AG04450 (cell line): ENCODE data around the gene KRTAP4-7. TPM values are rescaled to one million over a fixed set of nuclear protein-coding genes. Genes with fewer than 3 reads are reported as not detected.

ENCODE experiments used
- CTCF ChIA-PET: fragments of 300-600, 350-600 bp; formaldehyde crosslinking; extraction: SDS; loops from one replicate; lab custom pipeline; 2022; ENCODE audit warnings: antibody characterized with exemption, inconsistent platforms; lab: Charles Lee
- POLR2A ChIA-PET: fragments of 350-600 bp; formaldehyde crosslinking; extraction: SDS; loops from one replicate; lab custom pipeline; 2021; ENCODE audit warnings: antibody characterized with exemption, inconsistent platforms; lab: Yijun Ruan, JAX
- DNase-seq: peaks from one replicate; pipeline ENCODE4 v3.0.0-alpha.2; 2011; ENCODE audit warnings: low read depth, low spot score
- H3K27ac ChIP-seq: one replicate; pipeline ENCODE4 v1.5.1; 2012; ENCODE audit warnings: low read depth, low read length, control low read depth
- H3K27me3 ChIP-seq: one replicate; pipeline ENCODE4 v1.6.0; 2012; ENCODE audit warnings: low read length; ENCODE audit not compliant: control insufficient read depth, insufficient read depth
- H3K4me3 ChIP-seq: 2 replicates; pipeline ENCODE4 v1.5.1; 2011; ENCODE audit warnings: mild to moderate bottlenecking, low read depth, low read length, control low read depth
- H3K9me3 ChIP-seq: 2 replicates; pipeline ENCODE4 v1.5.1; 2012; ENCODE audit warnings: low read length; ENCODE audit not compliant: control insufficient read depth, insufficient read depth
- polyA plus RNA-seq: library from polyadenylated mRNA; depleted of rRNA; stranded (reverse); fragments of >200 nt; gene quantifications from 2 replicates; pipeline ENCODE4 v1.2.3, GENCODE V29; 2011
- TF ChIP-seq, protein P1 (sequence below): IDR thresholded peaks from 2 replicates; pipeline ENCODE4 v1.5.1; 2011; ENCODE audit warnings: low read depth, low read length, control low read depth, inconsistent platforms

The KRTAP4-7 gene
- polyA plus RNA-seq, 1 experiment, result not detected

- ChIA-PET POLR2A (no interaction called here), CTCF (interaction anchor here (1.2 kb wide), 1 partner anchor 424 kb away, joined by 6 read pairs; no protein-coding TSS in a partner anchor)
- no peaks in the 10 kb centered on the region for H3K9me3 ChIP-seq
- no peak overlapping the region for H3K27ac ChIP-seq
- H3K27me3 ChIP-seq, result no peaks in the 10 kb centered on the region
- no peak for DNase-seq
- H3K4me3 ChIP-seq, result no peak overlapping the region
- TF ChIP-seq, protein P1, sequence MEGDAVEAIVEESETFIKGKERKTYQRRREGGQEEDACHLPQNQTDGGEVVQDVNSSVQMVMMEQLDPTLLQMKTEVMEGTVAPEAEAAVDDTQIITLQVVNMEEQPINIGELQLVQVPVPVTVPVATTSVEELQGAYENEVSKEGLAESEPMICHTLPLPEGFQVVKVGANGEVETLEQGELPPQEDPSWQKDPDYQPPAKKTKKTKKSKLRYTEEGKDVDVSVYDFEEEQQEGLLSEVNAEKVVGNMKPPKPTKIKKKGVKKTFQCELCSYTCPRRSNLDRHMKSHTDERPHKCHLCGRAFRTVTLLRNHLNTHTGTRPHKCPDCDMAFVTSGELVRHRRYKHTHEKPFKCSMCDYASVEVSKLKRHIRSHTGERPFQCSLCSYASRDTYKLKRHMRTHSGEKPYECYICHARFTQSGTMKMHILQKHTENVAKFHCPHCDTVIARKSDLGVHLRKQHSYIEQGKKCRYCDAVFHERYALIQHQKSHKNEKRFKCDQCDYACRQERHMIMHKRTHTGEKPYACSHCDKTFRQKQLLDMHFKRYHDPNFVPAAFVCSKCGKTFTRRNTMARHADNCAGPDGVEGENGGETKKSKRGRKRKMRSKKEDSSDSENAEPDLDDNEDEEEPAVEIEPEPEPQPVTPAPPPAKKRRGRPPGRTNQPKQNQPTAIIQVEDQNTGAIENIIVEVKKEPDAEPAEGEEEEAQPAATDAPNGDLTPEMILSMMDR, result no peak
Observed at GRCh38 chr17:41125064-41125463, 41.1 kb downstream of the KRTAP4-7 start.

DNA sequence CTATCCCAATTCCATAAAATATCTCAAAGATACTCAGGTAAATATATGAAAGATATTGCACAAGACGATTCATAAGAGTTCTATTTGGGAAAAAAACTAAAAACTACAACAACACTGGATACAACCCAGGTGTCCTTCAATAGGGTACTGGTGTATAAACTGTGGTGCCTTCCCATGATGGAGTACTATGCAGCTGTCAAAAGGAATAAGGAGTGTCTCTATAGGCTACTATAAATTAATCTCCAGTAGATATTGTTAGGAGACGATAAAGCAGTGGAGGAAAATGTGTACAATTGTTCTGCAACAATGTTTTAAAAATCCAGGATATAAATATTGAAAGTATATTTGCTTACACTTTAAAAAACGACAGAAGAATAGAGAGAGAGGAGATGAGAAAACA lies 42.5 kb downstream of the KRTAP4-7 start:
- Histone ChIP-seq H3K4me3 (no peak overlapping the region), H3K9me3 (no peaks in the 10 kb centered on the region), H3K27me3 (no peaks in the 10 kb centered on the region), H3K27ac (no peak overlapping the region)
- CTCF ChIA-PET, result interaction anchor here (0.6 kb wide), 1 partner anchor 51 kb away, joined by 3 read pairs; no protein-coding TSS in a partner anchor
- TF ChIP-seq, protein P1, result no peak
- POLR2A ChIA-PET, result no interaction called here
- DNase-seq, result no peak

- H3K4me3 ChIP-seq, result no peak overlapping the region
- H3K27me3 ChIP-seq, result no peaks in the 10 kb centered on the region
- no peak overlapping the region for H3K27ac ChIP-seq
- no peaks in the 10 kb centered on the region for H3K9me3 ChIP-seq
- TF ChIP-seq, protein P1, result no peak
- no peak for DNase-seq
- CTCF ChIA-PET, result no interaction called here
- POLR2A ChIA-PET, result no interaction called here
Observed at GRCh38 chr17:41127371-41127770, 43.4 kb downstream of the KRTAP4-7 start.

DNA sequence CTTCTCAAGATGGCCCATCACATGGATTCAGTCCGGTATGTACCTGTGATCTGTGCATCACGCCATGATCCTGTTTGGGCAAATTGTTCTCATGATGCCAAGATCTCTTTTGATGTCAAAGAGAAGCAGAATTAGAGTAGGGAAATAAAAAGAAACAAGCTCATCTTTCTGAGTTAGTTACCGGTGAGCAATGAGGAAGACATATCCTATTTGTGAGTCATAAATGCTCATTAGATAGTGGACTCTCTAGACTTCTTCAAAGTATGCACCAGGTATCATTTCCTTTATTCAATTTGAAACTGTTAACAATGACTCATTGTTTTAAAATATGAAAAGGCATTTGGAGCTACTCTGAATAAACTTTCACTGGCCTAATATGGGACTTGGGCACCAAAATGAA lies 48.0 kb downstream of the KRTAP4-7 start:
- DNase-seq, result no peak
- H3K9me3 ChIP-seq, result no peaks in the 10 kb centered on the region

More for the DNA sequence above, 48.0 kb downstream of the KRTAP4-7 start:
- Histone ChIP-seq H3K27ac (no peak overlapping the region), H3K27me3 (no peaks in the 10 kb centered on the region), H3K4me3 (no peak overlapping the region)
- ChIA-PET POLR2A (interaction anchor here (1.2 kb wide), 1 partner anchor 73 kb away, joined by 4 read pairs; no protein-coding TSS in a partner anchor), CTCF (interaction anchor here (0.8 kb wide), 1 partner anchor 84 kb away, joined by 3 read pairs; no protein-coding TSS in a partner anchor)
- TF ChIP-seq, protein P1, result no peak
